Esophagus (tissue), 2 donors: Measurements from ENCODE around the gene HDAC10. TPM values are rescaled to one million over a fixed set of nuclear protein-coding genes. Genes with fewer than 3 reads are reported as not detected.
"Not testable (repeated sequence)": the region's sequence is repeated elsewhere in the genome, so short reads cannot be mapped to it uniquely, and the experiment has no call there.

ENCODE experiments used
- H3K27ac ChIP-seq, 2 donors: one replicate each; pipeline ENCODE4 v1.5.1; 2013; ENCODE audit warnings: low read depth in 2 of 2, mild to moderate bottlenecking in 2 of 2, inconsistent platforms in 1 of 2, low read length in 1 of 2, moderate library complexity in 1 of 2
- H3K27me3 ChIP-seq, 2 donors: one replicate each; pipeline ENCODE4 v1.6.1; 2013; ENCODE audit warnings: low read length in 2 of 2, control low read depth in 1 of 2, mild to moderate bottlenecking in 1 of 2; ENCODE audit not compliant: insufficient read depth in 2 of 2, control insufficient read depth in 1 of 2
- H3K36me3 ChIP-seq, 2 donors: one replicate each; pipeline ENCODE4 v1.6.1; 2013; ENCODE audit warnings: low read length in 1 of 2; ENCODE audit not compliant: control insufficient read depth in 2 of 2, insufficient read depth in 2 of 2
- H3K4me1 ChIP-seq, 2 donors: one replicate each; pipeline ENCODE4 v1.6.1; 2013; ENCODE audit warnings: low read length in 1 of 2; ENCODE audit not compliant: control insufficient read depth in 2 of 2, insufficient read depth in 2 of 2
- H3K4me3 ChIP-seq, 2 donors: one replicate each; pipeline ENCODE4 v1.5.1; 2013; ENCODE audit warnings: low read length in 2 of 2, mild to moderate bottlenecking in 2 of 2, low read depth in 1 of 2, moderate library complexity in 1 of 2
- H3K9me3 ChIP-seq, 2 donors: one replicate each; pipeline ENCODE4 v1.6.1; 2013; ENCODE audit warnings: mild to moderate bottlenecking in 2 of 2, low read depth in 1 of 2, low read length in 1 of 2, moderate library complexity in 1 of 2; ENCODE audit not compliant: control insufficient read depth in 2 of 2, insufficient read depth in 1 of 2
- WGBS, 2 donors: extraction: QIAGEN DNeasy Blood & Tissue Kit; methylation state at CpG; one replicate each; pipeline ENCODE4 v1.1.7; 2013; 5-methylcytosine and 5-hydroxymethylcytosine counted together
- polyA plus RNA-seq, 2 donors: library from polyadenylated mRNA; stranded (reverse); fragments of 200-250 nt; gene quantifications; one replicate each; pipeline ENCODE4 v1.2.3, GENCODE V29; 2013
- donor health status: healthy with polysubstance abuse.
- donor health status: Bipolar disorder and iron deficiency.

The HDAC10 gene
- polyA plus RNA-seq, 2 donors = 22.0 to 42.4 TPM

DNA sequence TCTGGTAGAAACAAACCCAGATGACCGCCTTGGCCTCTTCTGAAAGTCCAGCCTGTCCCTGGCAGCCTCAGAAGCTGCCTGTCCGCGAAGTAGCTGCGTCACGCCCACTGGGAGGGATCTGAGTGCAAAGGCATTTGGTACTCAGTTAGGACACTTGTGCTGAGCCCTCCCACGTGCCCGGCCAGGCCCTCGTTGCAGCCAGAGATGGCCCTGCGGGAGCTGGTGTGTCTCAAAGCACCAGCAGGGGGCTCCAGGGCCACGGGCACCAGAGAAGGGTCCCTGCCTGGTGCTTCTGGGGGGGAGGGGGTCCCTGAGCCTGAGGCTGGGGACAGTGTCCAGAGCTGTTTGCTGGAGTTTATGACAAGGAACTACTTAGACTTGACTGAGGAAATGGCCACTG is 44.5 kb downstream of the HDAC10 start:
- Histone ChIP-seq H3K27ac (no peak overlapping the region), H3K36me3 (peaks cover 0 to 40% of the 10 kb centered on the region in 2 donors), H3K4me1 (peaks cover 4 to 10% of the 10 kb centered on the region in 2 donors), H3K9me3 (no peaks in the 10 kb centered on the region), H3K27me3 (no peaks in the 10 kb centered on the region), H3K4me3 (no peak overlapping the region)
- 50 to 63% methylated on average over 10 of the region's 10 CpGs for WGBS, 2 donors

GRCh38 chr22:50205781-50206569 is 45.1 kb downstream of the HDAC10 start:
- Histone ChIP-seq H3K36me3 (peaks cover 0 to 35% of the 10 kb centered on the region in 2 donors), H3K4me3 (no peak overlapping the region), H3K9me3 (no peaks in the 10 kb centered on the region), H3K4me1 (peaks cover 5 to 10% of the 10 kb centered on the region in 2 donors), H3K27ac (peak overlapping the region in 1 of 2 donors; percentile 6), H3K27me3 (no peaks in the 10 kb centered on the region)
- 90 to 93% methylated on average over 43 to 45 of the region's 45 CpGs for WGBS, 2 donors

- WGBS, 2 donors = 84 to 90% methylated on average over 9 of the region's 9 CpGs
- not testable (repeated sequence) for H3K9me3 ChIP-seq, H3K4me3 ChIP-seq, H3K27ac ChIP-seq, H3K27me3 ChIP-seq
- peaks cover 0 to 26% of the 10 kb centered on the region in 2 donors for H3K36me3 ChIP-seq
- H3K4me1 ChIP-seq = peaks cover 5 to 11% of the 10 kb centered on the region in 2 donors
These were observed 46.1 kb downstream of the HDAC10 start for GRCh38 chr22:50204998-50205397.

DNA sequence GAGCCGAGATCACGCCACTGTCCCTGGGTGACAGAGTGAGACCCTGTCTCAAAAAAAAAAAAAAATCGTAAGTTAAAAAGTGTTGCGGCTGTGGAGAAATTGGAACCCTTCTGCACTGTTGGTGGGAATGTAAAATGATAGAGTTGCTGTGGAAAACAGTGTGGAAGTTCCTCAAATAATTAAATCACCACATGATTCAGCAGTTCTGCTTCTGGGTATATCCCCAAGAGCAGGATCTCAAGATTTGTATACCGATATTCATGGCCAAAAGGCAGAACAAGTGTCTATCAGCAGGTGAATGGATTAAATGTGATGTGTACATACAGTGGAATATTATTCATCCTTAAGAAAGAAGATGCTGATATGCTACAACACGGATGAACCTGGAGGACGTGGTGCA is 46.5 kb downstream of the HDAC10 start:
- Histone ChIP-seq H3K27ac (no peak overlapping the region), H3K4me1 (peaks cover 5 to 15% of the 10 kb centered on the region in 2 donors), H3K36me3 (peaks cover 0 to 26% of the 10 kb centered on the region in 2 donors), H3K4me3 (no peak overlapping the region), H3K9me3 (no peaks in the 10 kb centered on the region), H3K27me3 (no peaks in the 10 kb centered on the region)
- WGBS, 2 donors = 90 to 96% methylated on average over 7 of the region's 7 CpGs

GRCh38 chr22:50203288-50203687 is 47.8 kb downstream of the HDAC10 start:
- 99 to 100% methylated on average over 1 of the region's 1 CpG for WGBS, 2 donors
- Histone ChIP-seq H3K4me3 (no peak overlapping the region), H3K27ac (no peak overlapping the region), H3K4me1 (peaks cover 5 to 16% of the 10 kb centered on the region in 2 donors), H3K36me3 (peaks cover 0 to 21% of the 10 kb centered on the region in 2 donors), H3K9me3 (no peaks in the 10 kb centered on the region), H3K27me3 (no peaks in the 10 kb centered on the region)

DNA sequence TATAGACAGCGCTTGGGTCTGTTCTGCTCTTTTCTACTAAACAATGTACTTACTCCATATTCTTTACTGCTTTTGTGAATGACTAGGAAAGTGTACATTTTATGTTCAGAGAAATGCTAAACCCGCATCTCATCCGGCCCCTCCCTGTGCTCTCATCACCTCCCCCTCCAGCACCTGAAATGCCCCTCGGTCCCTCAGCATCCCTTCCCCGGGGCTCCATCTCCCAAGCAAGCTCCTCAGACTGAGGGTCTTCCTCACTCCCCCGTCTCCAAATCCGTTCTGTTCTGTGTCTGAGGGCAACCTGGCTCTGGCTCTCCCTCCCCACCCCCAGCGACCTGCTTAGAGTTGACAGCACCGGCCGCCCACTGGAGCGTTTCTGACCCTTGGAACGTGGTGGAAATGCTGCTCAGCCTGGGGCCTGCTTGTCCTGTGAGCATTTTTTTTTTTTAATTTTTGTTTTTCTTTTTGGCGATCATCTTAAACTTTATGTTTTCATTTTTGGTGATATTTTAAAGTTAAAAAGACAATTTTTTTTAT is 48.9 kb downstream of the HDAC10 start:
- H3K27ac ChIP-seq = no peak overlapping the region

DNA sequence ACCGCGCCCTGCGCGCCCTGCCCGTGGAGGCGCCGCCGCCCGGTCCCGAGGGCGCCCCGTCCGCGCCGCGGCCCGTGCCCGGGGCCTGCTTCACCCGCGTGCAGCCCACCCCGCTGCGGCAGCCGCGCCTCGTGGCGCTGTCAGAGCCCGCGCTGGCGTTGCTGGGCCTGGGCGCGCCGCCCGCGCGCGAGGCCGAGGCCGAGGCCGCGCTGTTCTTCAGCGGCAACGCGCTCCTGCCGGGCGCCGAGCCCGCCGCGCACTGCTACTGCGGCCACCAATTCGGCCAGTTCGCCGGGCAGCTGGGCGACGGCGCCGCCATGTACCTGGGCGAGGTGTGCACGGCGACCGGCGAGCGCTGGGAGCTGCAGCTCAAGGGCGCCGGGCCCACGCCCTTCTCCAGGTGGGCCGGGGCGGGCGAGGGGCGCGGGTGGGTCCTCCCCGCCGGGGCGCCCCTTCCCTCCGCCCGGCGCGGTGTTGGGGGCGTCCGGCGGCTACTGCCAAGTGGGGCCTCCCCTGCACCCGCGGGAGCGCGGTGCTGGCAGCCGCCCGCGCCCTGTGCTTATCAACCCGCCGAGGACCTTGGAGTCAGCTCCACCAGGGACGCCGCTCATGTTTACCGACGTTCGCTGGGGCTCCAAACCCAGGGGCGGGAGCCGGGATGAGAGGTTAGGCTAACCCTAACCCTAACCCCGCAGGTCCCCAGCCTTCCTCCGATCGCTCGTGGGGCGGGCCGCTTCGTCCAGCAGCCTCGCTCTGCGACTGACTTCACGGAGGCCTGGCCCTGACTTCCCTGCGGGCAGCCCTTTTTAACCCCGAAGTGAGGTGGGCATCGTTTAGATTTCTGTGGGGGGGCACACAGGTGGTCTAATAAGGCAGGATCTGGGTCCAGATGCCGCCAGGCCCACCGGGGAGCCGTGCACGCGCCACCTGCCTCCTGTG is 49.6 kb downstream of the HDAC10 start:
- H3K9me3 ChIP-seq = peaks cover 0 to 2% of the 10 kb centered on the region in 2 donors
- peak overlapping the region; percentile 81 to 89 for H3K27ac ChIP-seq
- 2 to 3% methylated on average over 80 to 115 of the region's 115 CpGs for WGBS, 2 donors
- H3K36me3 ChIP-seq = peaks cover 0 to 25% of the 10 kb centered on the region in 2 donors
- peaks cover 5 to 16% of the 10 kb centered on the region in 2 donors for H3K4me1 ChIP-seq
- H3K27me3 ChIP-seq = no peaks in the 10 kb centered on the region
- H3K4me3 ChIP-seq = peak overlapping the region; percentile 66 to 72

More for the DNA sequence above, 48.9 kb downstream of the HDAC10 start:
- Histone ChIP-seq H3K36me3 (peaks cover 0 to 24% of the 10 kb centered on the region in 2 donors), H3K4me3 (peak overlapping the region; percentile 66 to 72), H3K27me3 (no peaks in the 10 kb centered on the region), H3K4me1 (peaks cover 5 to 16% of the 10 kb centered on the region in 2 donors), H3K9me3 (peaks cover 0 to 2% of the 10 kb centered on the region in 2 donors)
- WGBS, 2 donors = 57 to 65% methylated on average over 13 of the region's 13 CpGs

DNA sequence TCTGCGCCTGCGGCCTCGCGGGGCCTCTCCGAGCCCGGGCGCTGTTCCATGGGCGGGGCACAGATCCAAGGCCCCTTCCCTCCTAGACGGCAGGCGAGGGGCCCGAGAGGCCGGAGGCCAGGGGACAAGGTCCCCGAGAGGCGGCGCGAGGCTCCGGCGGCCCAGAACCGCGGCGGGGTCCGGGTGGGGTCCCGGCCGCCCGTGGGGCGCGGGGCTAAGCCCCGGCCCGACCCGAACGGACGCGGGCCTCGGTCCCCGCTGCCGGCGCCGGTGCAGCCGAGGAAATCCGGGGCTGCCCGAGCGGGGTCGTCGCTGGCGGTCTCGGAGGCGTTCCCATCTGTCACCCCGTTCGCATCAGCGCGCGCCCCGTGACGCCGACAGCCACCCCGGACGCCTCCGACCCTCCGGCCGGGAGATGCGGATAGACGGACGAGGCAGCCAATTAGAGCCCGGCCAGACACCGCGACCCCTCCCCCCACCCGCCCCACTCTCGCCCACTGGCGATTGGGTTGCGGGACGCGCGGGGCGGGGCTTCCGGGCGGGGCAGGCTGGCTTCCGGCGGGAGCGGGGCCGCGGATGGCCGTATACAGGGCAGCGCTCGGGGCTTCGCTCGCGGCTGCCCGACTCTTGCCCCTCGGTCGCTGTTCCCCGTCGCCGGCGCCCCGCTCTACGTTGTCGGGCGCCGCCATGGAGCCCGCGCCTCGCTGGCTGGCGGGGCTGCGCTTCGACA is 50.4 kb downstream of the HDAC10 start, which contains the start of gene SELENOO:
TSS of gene SELENOO (plus strand) at position 551 of the 730 bp plus-strand sequence. CDS start at position 577, 26 bp downstream.
- peaks cover 0 to 28% of the 10 kb centered on the region in 2 donors for H3K36me3 ChIP-seq
- peaks cover 5 to 14% of the 10 kb centered on the region in 2 donors for H3K4me1 ChIP-seq
- H3K9me3 ChIP-seq = peaks cover 0 to 2% of the 10 kb centered on the region in 2 donors
- no peaks in the 10 kb centered on the region for H3K27me3 ChIP-seq
- 0 to 1% methylated on average over 56 to 105 of the region's 105 CpGs for WGBS, 2 donors
- H3K4me3 ChIP-seq = peak within 1 kb of the TSS; percentile 66 to 72
- H3K27ac ChIP-seq = peak within 1 kb of the TSS; percentile 81 to 89
